SKM-1 (cell line): ENCODE results near the gene ZC3H12A.

ENCODE experiments used
- DNase-seq: peaks from one replicate; lab custom pipeline; 2025; ENCODE audit not compliant: unreplicated experiment; lab: John Stamatoyannopoulos, UW

The ZC3H12A gene

DNA sequence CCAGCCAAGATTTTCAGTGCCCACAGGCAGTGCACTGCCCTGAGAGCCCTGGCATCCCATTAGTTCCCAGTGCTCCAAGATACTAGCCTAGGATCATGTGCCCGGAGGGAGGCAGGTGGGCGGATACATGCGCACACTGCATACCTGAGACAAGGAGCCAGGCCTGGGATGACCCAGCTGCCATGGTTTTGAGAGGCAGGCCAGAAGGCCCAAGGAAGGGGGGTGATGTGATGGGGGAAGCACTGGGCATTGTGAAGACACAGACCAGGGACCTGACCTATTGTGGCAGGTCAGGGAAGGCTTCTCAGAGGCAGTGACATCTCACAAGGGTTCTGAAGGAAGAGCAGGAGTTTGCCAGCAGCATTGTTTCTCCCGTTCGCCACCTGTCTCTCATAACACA is 3.6 kb downstream of the ZC3H12A start:
- DNase-seq, result no peak

GRCh38 chr1:37478451-37478881 is 4.1 kb downstream of the ZC3H12A start:
- DNase-seq, result no peak

- no peak for DNase-seq
These were observed 4.5 kb downstream of the ZC3H12A start for GRCh38 chr1:37478890-37479254.

- peak; percentile 75 for DNase-seq
These were observed 5.1 kb downstream of the ZC3H12A start for GRCh38 chr1:37479255-37480124.

GRCh38 chr1:37480125-37480466 is 5.7 kb downstream of the ZC3H12A start:
- no peak for DNase-seq

DNA sequence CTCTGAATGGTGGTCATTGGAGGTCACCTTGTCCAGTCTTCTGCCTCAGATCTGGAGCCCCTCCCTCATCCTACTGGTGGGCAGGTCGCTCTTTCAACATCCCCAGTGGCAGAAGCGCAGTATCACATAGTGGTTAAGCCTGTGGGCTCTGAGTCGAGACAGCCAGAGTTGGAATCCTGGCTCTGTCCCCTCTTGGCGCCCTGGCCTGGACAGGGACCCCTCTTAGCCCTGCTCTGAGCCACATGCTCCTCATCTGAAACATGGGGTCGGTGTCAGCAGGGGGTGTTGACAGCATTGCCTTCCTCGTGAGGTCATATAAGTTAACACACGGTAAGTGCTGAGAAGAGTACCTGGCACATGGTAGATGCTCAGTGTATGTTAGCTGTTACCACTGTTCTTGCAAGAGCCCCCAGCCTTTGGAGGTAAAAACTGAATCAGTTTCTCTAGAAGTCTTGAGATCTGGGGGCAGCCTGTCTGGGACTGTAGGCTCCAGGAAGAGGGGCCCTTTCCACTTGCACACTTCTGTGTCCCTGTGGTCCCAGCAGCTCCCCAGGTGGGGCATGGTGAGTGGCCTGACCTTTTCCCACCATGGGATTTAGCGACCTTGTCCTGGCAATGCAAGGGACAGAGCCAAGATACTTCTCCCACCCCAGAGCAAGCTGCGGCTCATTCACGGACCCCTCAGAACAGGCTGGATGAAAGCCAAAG is 6.4 kb downstream of the ZC3H12A start:
- DNase-seq, result no peak

DNA sequence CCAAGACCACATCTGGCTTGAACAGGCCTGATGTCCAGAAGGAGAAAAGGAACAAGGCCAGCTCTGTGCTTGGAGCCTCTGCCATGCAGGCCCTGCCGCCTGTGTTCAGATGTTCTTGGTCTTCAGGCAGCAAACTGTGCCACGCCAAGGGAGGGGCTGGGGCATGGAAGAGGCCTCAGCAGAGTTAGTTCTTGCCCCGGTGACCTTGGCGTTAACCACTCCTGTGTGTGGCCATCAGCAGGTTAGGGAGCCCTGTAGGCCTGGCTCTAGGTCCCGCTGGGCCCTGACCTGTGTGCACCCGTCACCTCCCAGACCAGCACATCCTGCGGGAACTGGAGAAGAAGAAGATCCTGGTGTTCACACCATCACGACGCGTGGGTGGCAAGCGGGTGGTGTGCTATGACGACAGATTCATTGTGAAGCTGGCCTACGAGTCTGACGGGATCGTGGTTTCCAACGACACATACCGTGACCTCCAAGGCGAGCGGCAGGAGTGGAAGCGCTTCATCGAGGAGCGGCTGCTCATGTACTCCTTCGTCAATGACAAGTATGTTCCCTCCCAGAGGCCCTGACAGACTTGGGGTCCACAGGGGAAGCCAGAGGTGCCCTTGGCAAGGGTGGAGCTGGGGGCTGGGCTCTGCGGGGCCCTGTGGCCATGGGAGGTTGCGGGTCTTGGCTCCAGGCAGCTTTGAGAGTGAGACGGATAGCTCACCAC is 7.1 kb downstream of the ZC3H12A start:
- DNase-seq, result no peak

DNA sequence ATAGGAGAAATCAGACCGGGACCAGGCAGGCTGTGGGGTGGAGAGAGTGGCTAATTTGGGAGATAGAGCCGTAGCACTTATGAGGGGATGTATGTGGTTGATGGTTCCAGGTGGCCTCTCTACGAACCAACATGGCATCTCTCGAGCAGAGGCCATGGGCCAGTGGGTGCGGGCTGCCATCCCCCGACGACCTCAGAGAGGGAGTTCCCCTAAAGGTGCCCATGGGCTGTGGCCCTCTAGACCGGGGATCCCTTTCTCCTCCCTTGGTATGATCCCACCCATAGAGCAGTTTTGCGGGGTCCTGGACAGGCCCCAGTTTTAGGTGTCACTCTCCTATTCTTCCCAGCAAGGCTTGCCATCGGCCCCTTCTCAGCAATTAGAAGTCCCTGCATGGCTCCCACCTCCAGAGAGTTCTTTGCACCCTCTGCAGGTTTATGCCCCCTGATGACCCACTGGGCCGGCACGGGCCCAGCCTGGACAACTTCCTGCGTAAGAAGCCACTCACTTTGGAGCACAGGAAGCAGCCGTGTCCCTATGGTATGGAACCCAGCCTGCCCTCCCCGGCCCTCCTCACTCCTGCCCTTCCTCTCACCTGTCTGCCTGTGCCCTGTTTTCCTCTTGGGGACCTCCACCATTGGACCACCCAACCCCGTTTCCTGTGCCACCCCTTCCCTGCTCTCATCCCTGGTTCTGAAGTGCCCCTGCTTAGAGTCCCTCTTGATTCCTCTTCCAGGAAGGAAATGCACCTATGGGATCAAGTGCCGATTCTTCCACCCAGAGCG is 7.8 kb downstream of the ZC3H12A start:
- DNase-seq, result no peak

DNA sequence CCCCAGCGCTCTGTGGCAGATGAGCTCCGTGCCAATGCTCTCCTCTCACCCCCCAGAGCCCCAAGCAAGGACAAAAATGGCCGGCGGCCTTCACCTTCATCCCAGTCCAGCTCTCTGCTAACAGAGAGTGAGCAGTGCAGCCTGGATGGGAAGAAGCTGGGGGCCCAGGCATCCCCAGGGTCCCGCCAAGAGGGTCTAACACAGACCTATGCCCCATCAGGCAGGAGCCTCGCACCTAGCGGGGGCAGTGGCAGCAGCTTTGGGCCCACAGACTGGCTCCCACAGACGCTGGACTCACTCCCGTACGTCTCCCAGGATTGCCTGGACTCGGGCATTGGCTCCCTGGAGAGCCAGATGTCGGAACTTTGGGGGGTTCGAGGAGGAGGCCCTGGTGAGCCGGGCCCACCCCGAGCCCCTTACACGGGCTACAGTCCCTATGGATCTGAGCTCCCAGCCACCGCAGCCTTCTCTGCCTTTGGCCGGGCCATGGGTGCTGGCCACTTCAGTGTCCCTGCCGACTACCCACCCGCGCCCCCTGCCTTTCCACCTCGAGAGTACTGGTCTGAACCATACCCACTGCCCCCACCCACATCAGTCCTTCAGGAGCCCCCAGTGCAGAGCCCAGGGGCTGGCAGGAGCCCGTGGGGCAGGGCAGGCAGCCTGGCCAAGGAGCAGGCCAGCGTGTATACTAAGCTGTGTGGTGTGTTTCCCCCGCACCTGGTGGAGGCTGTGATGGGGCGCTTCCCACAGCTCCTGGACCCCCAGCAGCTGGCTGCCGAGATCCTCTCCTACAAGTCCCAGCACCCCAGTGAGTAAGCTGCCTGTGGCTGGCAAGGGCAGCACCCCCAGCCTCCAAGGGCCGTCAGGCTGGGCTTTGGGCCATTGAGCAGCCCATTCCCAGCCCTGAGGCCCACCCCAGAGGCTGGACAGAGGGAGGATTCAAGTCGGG is 8.7 kb downstream of the ZC3H12A start:
- DNase-seq, result no peak

DNA sequence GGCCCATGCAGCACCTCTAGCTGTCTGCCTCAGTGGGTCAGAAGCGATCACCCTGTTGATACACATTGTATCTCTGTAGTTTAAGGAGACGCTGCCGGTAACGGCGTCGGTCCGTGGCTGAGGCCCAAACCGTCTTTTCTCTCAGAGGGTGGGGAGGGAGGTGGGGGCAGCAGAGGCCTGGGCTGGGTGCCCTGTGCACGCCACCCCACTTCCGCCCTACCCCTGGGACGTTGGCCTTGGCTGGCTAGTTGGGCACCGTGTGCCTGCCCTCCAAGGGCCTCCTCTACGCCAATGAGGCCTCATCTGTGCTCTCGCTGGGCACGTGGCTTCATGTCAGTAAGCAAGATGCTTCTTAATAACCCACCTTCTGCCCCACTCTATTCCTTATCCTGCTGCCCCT is 9.4 kb downstream of the ZC3H12A start:
- DNase-seq, result no peak

DNA sequence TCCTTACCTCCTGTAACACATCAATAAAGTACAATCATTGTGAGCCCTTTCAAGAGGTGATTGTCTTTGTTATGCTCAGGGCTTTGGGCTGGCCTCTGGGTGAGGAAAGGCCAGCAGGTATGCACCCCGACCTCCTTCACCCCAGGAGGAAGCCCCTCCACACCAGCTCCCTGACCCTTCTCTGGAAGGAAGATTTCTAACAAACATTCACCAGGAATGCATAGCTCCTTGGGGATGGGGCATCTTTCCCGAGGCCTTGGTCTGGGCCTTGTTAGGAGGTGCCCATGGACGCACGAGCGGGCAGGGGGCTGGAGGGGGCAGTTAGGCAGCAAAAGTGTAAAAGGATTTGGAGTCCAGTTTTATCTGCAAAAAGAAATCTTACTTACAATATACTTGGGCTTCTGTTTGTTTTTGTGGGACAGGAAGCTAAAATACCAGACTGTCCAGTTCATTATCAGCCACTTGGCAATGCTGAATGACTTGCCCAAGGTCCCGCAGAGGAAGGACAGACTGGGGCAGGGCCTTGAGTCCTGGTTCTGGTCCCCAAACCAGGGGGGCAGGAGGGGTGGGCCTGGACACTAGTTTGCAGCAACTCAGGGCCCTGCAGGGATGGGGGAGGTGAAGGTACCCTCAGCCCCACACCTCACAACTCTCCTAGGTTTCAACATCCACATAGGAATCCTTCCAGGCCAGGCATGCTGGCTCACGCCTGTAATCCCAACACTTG is 10.1 kb downstream of the ZC3H12A start:
- DNase-seq, result no peak

GRCh38 chr1:37485902-37486679 is 11.7 kb downstream of the ZC3H12A start:
- DNase-seq, result no peak

- DNase-seq, result peak; percentile 39
These were observed 12.6 kb downstream of the ZC3H12A start for GRCh38 chr1:37486680-37487618.

DNA sequence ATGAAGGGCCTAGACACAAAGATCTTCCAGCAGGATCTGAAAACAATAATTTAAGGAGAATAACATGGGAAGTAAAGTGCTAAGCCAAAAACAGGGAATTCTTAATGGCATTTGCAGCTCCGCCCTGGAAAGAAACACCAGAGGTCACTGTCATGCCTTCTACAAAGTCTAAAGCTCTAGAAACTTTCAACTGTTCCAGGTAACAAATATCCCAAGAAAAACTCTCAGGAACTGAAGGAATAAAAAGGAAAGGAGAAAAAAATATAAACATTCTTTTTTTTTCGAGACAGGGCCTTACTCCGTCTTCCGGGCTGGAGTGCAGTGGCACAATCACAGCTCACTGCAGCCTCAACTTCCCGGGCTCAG is 13.2 kb downstream of the ZC3H12A start:
- no peak for DNase-seq

- no peak for DNase-seq
These were observed 19.1 kb downstream of the ZC3H12A start for GRCh38 chr1:37493336-37494098.

DNA sequence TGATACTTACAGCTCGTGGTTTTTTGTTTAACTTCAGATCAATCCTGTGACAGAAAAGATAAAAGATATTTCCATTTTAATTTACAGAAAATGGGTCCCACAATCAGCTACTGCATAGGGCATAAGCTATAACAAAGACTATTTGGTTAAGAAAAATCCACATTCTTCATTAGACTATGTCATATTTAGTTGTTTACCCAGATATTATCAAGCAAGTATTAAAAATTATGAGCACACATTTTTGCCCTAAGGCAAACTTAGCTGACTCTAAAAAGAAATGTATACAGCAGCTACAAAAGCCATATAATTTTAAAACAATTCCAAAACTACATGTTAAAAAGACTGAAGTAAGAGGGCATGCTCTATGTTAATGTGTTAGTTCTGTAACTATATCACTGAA is 21.5 kb downstream of the ZC3H12A start:
- no peak for DNase-seq

DNA sequence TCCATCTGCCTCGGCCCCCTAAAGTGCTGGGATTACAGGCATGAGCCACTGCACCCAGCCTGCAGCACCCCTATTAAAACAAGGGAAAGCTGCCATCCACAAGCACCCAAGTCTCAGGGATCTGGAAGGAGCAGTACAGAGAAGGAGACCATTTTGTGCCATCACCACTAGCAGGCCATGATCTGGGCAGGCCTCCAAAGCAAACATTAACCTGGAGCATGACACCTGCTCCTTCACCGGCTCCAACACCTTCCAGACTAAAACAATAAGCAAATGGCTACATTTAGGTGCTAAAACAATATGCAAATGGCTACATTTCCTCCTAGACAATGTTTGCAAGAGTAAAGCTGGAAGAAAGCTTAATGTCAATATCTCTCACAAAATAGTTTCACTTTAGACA is 23.5 kb downstream of the ZC3H12A start:
- DNase-seq, result no peak
